GM13977 (cell line): ENCODE measurements around the gene SLC39A2.

Source experiments
- DNase-seq: peaks from one replicate; pipeline ENCODE4 v3.0.0; 2012; ENCODE audit warnings: low spot score
- in situ Hi-C: fragments of 300-500 bp; cut with MboI; formaldehyde crosslinking; loops from one replicate; pipeline ENCODE4 v1.12.0; 2022; ENCODE audit warnings: low sequenced_read_pairs, low pct_unique_long_range_greater_than_20kb, mixed read lengths, inconsistent platforms; ENCODE audit not compliant: unreplicated experiment
- TF ChIP-seq, protein P1 (sequence below): IDR thresholded peaks from 2 replicates; pipeline ENCODE4 v1.5.1; 2012; ENCODE audit warnings: mild to moderate bottlenecking, control low read depth; ENCODE audit not compliant: insufficient read depth; ENCODE audit errors: extremely low read depth, missing control alignments

Gene SLC39A2

DNA sequence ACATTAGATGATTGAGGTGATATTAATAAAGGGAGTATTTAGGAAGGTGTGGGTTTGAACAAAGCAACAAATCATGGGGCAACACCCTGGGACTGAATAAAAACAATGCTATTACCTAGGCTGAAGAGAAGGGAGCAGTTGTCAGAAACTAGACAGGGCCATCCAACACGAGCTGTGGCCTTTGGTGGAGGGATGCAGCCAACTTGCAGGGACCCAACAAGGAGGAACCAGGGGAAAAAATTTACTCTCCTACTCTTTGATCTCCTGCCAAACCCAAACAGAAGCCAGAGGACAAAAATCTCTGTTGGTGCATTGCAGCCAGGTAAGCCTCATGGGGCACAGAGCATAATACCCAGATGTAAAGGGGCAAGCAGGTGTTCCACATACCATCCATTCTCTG lies 12.0 kb downstream of the SLC39A2 start:
- in situ Hi-C loops: no loop called here
- no peak for DNase-seq
- TF ChIP-seq, protein P1, sequence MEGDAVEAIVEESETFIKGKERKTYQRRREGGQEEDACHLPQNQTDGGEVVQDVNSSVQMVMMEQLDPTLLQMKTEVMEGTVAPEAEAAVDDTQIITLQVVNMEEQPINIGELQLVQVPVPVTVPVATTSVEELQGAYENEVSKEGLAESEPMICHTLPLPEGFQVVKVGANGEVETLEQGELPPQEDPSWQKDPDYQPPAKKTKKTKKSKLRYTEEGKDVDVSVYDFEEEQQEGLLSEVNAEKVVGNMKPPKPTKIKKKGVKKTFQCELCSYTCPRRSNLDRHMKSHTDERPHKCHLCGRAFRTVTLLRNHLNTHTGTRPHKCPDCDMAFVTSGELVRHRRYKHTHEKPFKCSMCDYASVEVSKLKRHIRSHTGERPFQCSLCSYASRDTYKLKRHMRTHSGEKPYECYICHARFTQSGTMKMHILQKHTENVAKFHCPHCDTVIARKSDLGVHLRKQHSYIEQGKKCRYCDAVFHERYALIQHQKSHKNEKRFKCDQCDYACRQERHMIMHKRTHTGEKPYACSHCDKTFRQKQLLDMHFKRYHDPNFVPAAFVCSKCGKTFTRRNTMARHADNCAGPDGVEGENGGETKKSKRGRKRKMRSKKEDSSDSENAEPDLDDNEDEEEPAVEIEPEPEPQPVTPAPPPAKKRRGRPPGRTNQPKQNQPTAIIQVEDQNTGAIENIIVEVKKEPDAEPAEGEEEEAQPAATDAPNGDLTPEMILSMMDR: no peak

DNA sequence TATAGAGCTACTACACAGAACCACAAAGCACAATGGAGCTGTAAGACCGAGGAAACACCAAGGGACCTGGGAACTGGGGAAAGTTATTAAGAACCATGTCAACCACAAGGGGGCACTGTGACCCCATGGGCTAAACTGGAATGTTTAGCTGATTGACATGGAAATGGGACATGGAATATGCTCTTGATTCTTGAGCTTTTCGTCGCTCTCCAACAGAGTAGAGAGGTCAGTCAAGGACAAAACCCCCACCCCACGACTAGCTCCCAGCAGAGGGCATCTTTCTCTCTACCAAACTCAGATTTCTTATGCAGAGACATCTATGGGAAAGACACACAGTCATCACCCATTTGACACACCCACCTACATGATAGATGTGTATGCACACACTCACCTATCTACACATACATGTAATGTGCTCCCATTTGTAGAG lies 15.7 kb downstream of the SLC39A2 start:
- TF ChIP-seq, protein P1: peak; percentile 77
- DNase-seq: peak; percentile 68
- in situ Hi-C loops: no loop called here

DNA sequence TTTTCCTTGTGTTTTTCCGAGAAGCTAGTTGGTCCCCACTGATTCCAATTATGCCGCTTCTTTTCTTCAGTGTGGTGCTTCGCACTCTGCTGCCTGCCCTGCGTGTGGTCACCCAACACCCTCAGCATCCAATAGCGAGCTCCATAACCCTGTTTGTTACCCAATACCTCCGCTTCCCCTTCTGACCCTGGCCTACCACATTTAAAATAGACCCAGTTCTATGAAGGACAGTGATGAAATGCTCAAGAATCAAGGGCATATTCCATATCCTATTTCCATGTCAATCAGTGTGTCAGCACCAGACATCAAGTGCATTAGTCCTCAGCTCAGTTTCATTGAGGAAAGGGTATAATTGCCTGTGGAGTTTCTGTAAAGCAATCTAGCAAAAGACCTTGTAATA lies 16.2 kb downstream of the SLC39A2 start:
- in situ Hi-C loops: no loop called here
- DNase-seq: no peak
- TF ChIP-seq, protein P1: no peak

DNA sequence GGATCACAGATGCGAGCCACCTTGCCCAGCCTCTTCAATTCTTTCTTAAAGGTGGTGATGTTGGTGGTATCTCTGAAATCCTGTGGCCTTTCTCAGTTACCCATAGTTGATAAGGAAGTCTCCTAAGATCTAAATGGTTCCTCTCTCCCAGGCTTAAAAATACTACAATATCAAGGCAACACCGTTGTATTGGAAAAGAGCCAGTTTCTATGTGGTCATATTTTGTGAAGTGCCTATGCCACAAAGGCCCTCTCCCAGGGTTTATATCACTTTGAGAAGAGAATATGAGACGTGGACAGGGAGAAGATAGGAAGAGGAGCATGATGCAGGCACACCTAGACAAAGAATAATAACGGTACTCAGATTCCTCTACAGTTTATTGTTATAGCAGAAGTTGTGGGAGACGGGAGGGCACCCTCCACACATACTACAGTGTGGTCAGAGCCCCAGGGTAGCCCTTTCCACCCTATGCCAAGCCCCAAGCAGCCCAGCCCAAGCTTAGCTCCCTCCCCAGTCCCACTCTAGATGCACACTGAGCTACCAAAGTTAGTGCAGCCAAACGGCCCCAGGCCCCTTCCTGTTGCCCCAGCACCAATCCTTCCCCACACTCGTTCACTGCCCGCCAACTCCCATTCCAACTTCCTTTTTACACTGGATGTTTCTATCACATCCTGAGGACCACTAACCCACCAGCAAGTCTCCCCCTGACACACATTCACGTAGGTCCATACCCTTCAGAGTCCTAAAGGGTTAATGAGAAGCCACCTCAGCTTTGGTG lies 17.5 kb downstream of the SLC39A2 start:
- TF ChIP-seq, protein P1: no peak
- no peak for DNase-seq
- in situ Hi-C loops: no loop called here

DNA sequence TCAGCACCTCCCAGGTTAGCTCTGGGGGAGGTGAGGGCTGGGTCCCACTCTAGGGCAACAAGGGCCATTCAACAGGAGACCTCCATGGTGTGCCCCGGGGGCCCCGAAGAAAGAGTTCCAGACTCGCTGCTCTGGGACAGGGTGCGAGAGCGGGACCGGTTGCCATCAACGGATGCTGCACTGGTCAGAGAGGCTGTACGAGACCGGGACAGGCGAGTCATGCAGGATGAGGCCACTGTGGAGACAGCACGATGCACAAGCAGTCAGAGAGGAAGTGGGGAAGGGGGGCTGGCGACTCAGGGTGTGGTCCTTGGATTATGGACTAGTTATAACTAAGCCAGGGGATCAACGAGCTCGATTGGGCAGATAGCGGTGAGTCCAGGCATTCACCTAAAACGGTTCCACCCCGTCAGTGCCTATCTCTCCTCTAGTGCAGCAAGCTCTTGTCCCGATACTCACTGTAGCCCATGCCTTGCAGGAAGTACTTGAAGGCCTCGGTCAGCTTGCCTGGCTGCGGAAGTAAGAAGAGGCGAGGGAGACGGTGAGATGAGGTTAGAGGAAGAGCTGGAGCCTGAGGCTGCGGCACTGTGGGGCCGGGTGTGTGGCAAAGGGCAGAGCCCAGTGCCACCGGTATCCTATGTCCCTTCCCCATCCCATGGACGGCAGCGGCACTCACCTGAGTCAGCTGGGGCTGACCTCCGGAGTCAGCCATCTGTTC lies 18.6 kb downstream of the SLC39A2 start:
- in situ Hi-C loops: no loop called here
- TF ChIP-seq, protein P1: no peak
- DNase-seq: no peak

DNA sequence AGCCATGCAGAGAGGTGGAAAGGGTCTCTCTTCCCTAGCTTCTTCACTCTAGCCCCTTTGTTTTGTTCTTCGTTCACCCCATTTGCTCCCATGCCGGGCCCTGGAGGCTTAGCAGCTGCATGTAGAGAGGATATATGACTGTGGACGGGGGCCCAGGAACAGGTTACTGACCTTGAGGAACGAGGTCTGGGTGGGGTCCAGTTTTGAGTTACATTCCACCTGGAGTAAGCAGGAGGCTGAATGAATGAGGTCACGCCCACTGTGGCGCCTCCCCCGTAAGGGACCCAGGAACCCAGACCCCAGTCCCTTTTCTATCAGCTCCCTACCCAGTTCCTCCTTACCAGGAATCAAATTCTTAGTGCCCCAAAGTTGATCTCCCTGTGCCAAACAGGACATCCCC lies 19.2 kb downstream of the SLC39A2 start:
- in situ Hi-C loops: no loop called here
- TF ChIP-seq, protein P1: no peak
- no peak for DNase-seq
